Stimulated activated CD4-positive, alpha-beta T cell treated with anti-CD3 and anti-CD28 coated beads, TNF-alpha, amount 100 ng/mL, for 48 hours (primary cell): ENCODE results near the gene ASMTL.
"Not testable (repeated sequence)": the region's sequence is repeated elsewhere in the genome, so short reads cannot be mapped to it uniquely, and the experiment has no call there.

ENCODE experiments used
- DNase-seq, 3 donors: peaks; one replicate each; pipeline ENCODE4 v3.0.0-alpha.2; 2020; ENCODE audit warnings: low read depth in 3 of 3

Gene ASMTL

GRCh38 chrX:1455948-1456280 lies 3.2 kb upstream of the ASMTL start:
- DNase-seq, result no peak

- peak; percentile 81 to 90 (median 85) for DNase-seq
Observed at GRCh38 chrX:1453951-1454785, 1.5 kb upstream of the ASMTL start.

GRCh38 chrX:1453395-1453783 lies 680 bp upstream of the ASMTL start:
- DNase-seq, result no peak

GRCh38 chrX:1451661-1452515 lies 821 bp downstream of the ASMTL start:
- DNase-seq, result no peak

- DNase-seq, result no peak
Observed at GRCh38 chrX:1451251-1451660, 1.5 kb downstream of the ASMTL start.

GRCh38 chrX:1450361-1451161 lies 2.1 kb downstream of the ASMTL start:
- no peak for DNase-seq

- DNase-seq, result no peak
Observed at GRCh38 chrX:1449823-1450149, 2.9 kb downstream of the ASMTL start.

GRCh38 chrX:1449036-1449822 lies 3.5 kb downstream of the ASMTL start:
- no peak for DNase-seq

- DNase-seq, result not testable (repeated sequence)
Observed at GRCh38 chrX:1448573-1449001, 4.1 kb downstream of the ASMTL start.

- DNase-seq, result not testable (repeated sequence)
Observed at GRCh38 chrX:1447969-1448572, 4.6 kb downstream of the ASMTL start.

GRCh38 chrX:1446984-1447968 lies 5.4 kb downstream of the ASMTL start:
- DNase-seq, result not testable (repeated sequence)

- DNase-seq, result no peak
Observed at GRCh38 chrX:1444561-1445500, 7.9 kb downstream of the ASMTL start.

- no peak for DNase-seq
Observed at GRCh38 chrX:1443496-1444075, 9.1 kb downstream of the ASMTL start.

GRCh38 chrX:1442724-1443367 lies 9.9 kb downstream of the ASMTL start:
- no peak for DNase-seq

GRCh38 chrX:1442016-1442665 lies 10.6 kb downstream of the ASMTL start:
- DNase-seq, result no peak

- DNase-seq, result no peak
Observed at GRCh38 chrX:1440506-1440905, 12.2 kb downstream of the ASMTL start.

- DNase-seq, result no peak
Observed at GRCh38 chrX:1435241-1435895, 17.3 kb downstream of the ASMTL start.
